Islet precursor cell (in vitro differentiated cells): ENCODE data around the gene CCNB2.
"Not testable (repeated sequence)": the region's sequence is repeated elsewhere in the genome, so short reads cannot be mapped to it uniquely, and the experiment has no call there.

Experiments used
- DNase-seq: peaks from one replicate; pipeline ENCODE4 v3.0.0-alpha.2; 2018

The CCNB2 gene

DNA sequence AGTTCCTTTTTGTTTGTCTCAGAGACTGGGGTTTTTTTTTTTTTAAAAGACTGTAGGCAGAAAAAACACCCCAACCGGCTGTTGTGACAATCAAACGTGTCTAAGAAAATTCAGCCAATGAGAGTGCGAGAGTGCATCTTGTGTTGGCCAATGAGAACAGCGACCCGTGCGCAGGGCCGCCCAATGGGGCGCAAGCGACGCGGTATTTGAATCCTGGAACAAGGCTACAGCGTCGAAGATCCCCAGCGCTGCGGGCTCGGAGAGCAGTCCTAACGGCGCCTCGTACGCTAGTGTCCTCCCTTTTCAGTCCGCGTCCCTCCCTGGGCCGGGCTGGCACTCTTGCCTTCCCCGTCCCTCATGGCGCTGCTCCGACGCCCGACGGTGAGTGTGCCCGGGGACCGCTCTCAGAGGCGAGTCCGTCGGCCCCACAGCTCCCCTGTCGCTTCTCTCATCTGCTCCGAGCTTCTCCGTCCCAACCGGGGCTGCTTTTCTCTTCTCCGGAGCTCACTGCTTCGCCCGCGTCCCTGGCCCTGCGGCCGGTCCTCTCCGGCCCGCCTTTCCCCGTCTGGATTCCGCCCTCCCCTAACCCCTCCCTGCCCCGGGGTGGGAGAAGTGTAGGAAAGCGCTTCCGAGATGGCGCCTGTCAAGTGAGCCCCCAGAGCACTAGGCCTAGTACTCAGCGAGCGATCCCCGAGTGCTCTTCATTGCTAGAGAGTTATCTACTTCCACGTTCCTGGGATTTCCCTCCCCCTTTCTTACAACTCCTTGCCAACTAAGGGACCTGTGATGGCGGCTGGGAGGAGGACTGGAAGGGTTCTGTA is at the start of gene CCNB2:
TSS of gene CCNB2 (plus strand) at position 235 of the 821 bp plus-strand sequence. CDS start at position 358, 123 bp downstream.
- DNase-seq, result peak; percentile 95

- DNase-seq, result no peak
Measured at GRCh38 chr15:59059076-59059597, 45.8 kb upstream of the CCNB2 start.

- no peak for DNase-seq
Measured at GRCh38 chr15:59060348-59060747, 44.6 kb upstream of the CCNB2 start.

- DNase-seq, result no peak
Measured at GRCh38 chr15:59063042-59063441, 41.9 kb upstream of the CCNB2 start.

- no peak for DNase-seq
Measured at GRCh38 chr15:59069430-59069829, 35.5 kb upstream of the CCNB2 start.

GRCh38 chr15:59074607-59075006 is 30.3 kb upstream of the CCNB2 start:
- DNase-seq, result no peak

- no peak for DNase-seq
Measured at GRCh38 chr15:59087731-59088130, 17.2 kb upstream of the CCNB2 start.

DNA sequence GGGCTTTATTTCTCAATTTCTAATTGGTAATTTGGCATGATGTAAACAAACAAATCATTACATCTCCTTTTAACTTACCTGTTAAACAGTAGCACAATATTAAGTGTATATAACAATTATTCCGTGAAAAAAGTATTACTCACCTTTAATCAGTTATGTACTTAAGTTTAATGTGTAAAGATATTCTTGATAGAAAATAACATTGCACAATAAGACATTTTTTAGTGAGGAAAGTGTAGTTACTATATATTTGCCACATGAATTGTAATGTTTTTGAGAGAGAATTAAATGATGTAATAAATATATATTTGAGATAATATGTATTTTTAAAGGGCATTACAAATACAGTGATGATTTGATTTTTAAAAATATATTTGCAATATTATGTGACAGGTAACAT is 10.9 kb upstream of the CCNB2 start:
- DNase-seq, result no peak

DNA sequence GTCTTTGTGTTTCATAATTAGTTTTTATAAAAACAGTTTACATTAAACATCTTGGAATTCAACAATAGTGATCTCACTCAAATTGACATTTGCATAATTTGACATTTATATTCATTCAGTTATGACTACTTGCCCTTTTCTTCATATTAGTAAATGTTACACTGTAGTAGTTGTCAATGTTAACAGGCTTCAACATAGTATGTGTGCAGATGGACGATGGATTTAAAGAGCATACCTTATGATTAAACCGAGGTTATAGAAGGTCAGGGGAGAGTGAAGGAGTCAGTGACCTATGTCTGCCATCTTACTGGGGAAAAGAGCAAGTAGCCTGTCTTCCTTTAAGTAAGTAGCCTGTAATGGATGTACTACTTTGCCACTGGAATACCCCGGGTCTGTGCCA is 8.5 kb upstream of the CCNB2 start:
- DNase-seq, result no peak

DNA sequence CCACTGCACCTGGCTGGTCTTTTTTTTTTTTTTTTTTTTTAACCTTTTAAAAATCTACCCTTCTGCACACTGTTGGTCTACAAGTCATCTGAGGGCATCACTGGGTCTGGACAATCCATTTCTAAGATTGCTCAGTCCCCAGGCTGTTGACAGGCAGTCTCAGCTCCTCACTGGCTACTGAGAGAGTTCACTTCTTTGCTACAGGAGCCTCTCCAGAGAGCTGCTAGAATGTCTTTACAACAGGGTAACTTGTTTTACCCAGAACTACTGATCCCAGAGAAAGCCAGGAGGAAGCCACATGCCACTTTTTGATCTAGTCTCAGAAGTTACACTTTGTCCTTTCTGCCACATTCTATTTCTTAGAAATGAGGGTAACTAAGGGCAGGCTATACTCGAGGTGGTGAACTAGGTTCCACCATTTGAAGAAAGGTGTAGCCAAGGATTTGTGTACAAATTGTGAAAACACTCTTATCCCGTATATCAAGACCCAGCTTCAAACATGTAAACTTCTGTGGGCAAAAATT is 5.7 kb upstream of the CCNB2 start:
- DNase-seq, result no peak

DNA sequence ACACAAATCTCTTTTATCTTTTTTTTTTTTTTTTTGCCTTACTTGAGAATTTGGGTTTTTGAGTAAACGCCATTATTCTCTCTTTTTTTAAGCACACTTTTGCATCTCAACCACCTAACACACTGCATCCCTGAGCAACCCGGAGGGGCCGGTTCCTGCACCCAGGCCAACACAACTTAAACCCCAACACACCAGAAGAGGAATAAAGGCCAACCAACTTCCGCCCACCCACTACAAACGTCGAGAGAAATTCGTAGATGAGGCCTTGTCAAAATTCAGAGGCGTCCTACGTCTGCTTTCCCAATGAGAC is 389 bp upstream of the CCNB2 start:
- DNase-seq, result no peak

GRCh38 chr15:59105854-59106253 is 908 bp downstream of the CCNB2 start:
- no peak for DNase-seq

DNA sequence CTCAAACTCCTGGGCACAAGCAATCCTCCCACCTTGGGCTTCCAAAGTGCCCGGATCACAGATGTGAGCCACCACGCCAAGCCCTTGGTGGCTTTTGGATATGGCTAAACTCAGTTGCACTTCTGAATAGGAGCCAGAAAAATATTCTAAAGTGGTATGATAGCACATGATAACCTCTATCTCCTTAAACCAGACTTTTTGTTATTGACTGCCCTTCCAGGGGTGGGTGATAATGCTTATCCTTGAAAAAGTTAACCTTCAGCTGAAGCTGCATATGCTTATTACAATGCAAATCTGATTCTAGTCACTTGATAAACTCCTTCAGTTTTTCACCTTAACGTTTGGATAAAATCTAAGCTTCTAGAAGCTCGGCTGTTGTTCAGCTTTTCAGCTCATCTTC is 6.3 kb downstream of the CCNB2 start:
- no peak for DNase-seq

DNA sequence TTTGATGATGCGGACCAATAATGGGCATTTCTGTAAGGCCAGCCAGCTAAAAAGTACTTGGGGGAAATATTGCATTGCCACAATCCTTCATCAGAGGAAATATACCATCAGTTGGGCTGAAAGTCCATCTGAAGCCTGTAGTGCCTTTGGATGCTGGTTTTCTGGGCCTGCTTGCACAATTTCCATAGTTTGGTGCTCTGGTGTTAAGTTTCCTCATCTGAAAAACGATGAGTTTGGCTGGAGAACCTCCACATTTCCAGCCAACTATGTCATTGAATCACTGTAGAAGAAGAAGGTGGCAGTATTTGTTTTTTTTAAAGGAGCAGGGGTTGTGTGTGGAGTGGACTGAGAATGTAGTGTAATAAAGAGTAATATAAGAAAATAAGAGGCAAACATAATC is 10.1 kb downstream of the CCNB2 start:
- no peak for DNase-seq

GRCh38 chr15:59116141-59116540 is 11.2 kb downstream of the CCNB2 start:
- no peak for DNase-seq

GRCh38 chr15:59116771-59117170 is 11.8 kb downstream of the CCNB2 start:
- no peak for DNase-seq

- DNase-seq, result no peak
Measured at GRCh38 chr15:59119625-59120024, 14.7 kb downstream of the CCNB2 start.

DNA sequence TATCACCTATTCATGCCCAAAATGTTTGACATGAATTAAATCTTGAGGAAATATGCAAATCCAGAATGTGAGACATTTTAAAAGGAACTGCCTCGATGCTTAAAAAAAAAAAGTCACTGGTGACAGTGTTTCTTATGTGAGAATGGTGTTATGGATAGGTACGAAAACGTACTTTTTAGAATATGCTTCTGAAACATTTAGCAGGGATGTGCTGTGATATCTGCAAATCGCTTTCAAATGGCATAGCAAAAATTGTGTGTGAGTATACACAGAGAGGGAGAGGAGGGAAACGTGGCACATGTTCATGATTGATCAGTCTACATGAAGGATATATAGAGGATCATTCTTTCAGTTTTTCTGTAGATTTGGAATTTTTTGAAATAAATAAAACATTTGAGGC is 16.0 kb downstream of the CCNB2 start:
- DNase-seq, result no peak

DNA sequence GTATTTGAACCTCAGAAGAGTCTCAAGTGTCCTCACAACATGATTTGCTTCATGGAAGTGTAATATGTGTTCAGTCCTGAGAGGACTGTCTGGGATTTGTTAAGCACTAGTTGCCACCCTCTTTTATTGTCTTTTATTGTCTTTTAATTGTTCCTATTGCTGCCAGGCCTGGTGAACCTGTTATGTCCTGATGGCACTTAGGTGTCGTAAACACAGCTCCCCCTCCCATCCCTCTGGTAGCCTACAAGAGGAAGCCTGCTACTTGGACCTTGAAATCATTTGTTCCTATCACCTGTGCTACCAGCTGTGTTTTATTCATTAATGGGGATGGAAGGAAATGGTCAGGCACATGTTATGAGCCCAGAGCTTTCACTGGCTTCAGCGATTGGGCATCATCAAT is 19.3 kb downstream of the CCNB2 start:
- no peak for DNase-seq

GRCh38 chr15:59125683-59126082 is 20.7 kb downstream of the CCNB2 start:
- not testable (repeated sequence) for DNase-seq

- not testable (repeated sequence) for DNase-seq
Measured at GRCh38 chr15:59127255-59127654, 22.3 kb downstream of the CCNB2 start.

GRCh38 chr15:59131456-59131855 is 26.5 kb downstream of the CCNB2 start:
- DNase-seq, result no peak

GRCh38 chr15:59131969-59132562 is 27.1 kb downstream of the CCNB2 start:
- no peak for DNase-seq

DNA sequence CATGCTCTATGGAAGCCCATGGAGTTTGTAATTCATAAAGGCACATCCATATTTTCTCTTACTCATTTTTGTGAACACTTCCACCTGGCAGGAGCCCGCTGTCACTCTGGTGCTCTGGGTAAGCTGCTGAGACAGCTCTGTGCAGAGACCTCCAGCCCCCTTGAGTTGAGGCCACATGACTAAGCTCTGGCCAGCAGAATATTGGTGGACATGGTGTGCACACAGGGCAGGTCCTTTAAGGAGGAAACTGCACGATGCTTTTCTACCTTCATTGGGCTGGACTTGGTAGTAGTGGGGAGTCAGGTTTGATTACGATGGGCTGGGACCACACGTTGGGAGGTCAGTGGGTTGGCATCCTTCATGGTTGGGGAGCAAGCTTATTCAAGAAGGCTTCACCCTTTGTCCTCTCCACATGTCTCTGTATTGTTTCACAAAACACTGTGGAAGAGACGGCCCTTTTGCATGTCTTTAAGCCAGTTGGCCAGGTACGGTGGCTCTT is 29.0 kb downstream of the CCNB2 start:
- no peak for DNase-seq
